Measurements from ENCODE around the gene ZBP1. TPM values are rescaled to one million over a fixed set of nuclear protein-coding genes. Genes with fewer than 3 reads are reported as not detected.

The ZBP1 gene
- total RNA-seq, 4 donors from 2014 or later, result 0.57 to 1.0 (median 0.88) TPM; not detected in 1

- TF ChIP-seq, protein P1, sequence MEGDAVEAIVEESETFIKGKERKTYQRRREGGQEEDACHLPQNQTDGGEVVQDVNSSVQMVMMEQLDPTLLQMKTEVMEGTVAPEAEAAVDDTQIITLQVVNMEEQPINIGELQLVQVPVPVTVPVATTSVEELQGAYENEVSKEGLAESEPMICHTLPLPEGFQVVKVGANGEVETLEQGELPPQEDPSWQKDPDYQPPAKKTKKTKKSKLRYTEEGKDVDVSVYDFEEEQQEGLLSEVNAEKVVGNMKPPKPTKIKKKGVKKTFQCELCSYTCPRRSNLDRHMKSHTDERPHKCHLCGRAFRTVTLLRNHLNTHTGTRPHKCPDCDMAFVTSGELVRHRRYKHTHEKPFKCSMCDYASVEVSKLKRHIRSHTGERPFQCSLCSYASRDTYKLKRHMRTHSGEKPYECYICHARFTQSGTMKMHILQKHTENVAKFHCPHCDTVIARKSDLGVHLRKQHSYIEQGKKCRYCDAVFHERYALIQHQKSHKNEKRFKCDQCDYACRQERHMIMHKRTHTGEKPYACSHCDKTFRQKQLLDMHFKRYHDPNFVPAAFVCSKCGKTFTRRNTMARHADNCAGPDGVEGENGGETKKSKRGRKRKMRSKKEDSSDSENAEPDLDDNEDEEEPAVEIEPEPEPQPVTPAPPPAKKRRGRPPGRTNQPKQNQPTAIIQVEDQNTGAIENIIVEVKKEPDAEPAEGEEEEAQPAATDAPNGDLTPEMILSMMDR (IDR thresholded peaks at IDR 0.05; ENCODE audit: low read depth), result no peak
Measured at GRCh38 chr20:57630061-57630460, 9.8 kb upstream of the ZBP1 start.

DNA sequence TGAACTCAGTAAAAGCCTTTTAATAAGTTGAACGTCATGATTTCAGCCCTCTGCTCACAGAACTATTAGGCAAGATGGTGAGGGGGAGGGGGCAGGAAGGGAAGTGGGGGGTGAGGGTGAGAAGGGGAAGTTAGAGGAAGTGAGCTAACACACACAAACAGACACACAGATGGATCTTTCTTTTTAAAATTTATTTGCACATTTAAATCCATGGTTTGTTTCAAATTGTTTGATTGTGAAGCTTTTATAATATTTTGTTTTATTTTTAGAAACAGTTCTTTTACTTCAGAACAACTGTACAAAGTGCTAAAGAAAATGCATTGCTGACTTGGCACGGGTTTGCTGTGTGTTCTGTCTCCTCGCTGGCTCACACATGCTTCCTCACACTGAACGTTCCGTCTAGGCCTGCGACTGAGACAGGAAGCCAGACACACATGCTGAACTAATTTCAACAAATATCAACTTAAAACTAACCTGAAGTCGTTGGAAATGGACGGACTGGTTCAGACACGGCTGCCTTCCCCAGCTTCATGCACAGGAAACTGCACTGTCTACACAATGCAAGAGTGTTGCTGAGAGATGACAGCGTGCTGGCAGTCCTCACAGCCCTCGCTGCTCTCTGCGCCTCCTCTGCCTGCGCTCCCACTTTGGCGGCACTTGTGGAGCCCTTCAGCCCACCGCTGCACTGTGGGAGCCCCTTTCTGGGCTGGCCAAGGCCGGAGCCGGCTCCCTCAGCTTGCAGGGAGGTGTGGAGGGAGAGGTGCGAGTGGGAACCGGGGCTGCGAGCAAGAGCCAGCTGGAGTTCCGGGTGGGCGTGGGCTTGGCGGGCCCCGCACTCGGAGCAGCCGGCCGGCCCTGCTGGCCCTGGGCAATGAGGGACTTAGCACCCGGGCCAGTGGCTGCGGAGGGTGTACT is 8.1 kb upstream of the ZBP1 start:
- TF ChIP-seq, protein P1 (IDR thresholded peaks at IDR 0.05; ENCODE audit: low read depth), result no peak

- TF ChIP-seq, protein P1 (IDR thresholded peaks at IDR 0.05; ENCODE audit: low read depth), result no peak
Measured at GRCh38 chr20:57627339-57627738, 7.1 kb upstream of the ZBP1 start.

- TF ChIP-seq, protein P1 (IDR thresholded peaks at IDR 0.05; ENCODE audit: low read depth), result no peak
Measured at GRCh38 chr20:57625978-57626377, 5.8 kb upstream of the ZBP1 start.

DNA sequence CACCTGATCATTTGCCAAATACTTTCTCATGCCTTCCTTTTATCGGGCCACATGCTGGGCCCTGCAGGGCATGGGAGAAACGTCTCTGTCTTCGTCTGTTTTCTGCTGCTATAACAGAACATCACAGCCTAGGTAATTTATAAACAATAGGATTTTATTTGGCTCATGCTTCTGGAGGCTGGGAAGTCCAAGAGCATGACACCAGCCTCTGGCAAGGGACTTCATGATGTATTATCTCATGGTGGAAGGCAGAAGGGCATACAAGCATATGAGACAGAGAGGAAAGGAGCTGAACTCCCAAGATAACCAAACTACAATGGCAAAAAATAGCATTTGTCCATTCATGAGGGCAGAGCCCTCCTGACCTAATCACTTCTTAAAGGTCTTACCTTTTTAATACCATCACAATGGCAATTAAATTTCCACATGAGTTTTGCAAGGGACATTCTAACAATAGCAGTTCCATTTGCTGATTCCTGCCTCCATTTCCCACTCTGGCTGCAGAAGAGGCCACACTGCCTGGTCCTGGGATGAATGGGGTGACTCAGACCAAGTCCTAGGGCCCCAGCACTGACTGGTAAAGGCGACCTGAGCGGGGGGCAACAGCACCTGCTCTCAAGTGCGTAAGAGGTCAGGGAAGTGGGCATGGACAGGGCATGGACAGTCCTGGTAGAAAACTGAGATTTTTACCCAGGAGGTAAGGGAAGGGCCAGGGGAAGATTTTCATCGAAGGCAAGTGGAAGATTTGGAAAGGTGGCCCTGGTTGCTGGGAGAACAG is 5.1 kb upstream of the ZBP1 start:
- TF ChIP-seq, protein P1 (IDR thresholded peaks at IDR 0.05; ENCODE audit: low read depth), result no peak

GRCh38 chr20:57624124-57624523 is 3.9 kb upstream of the ZBP1 start:
- TF ChIP-seq, protein P1 (IDR thresholded peaks at IDR 0.05; ENCODE audit: low read depth), result no peak
